HFFc6 (cell line): ENCODE data around the gene TRIM31. TPM values are rescaled to one million over a fixed set of nuclear protein-coding genes. Genes with fewer than 3 reads are reported as not detected.
A peak's percentile ranks its signal among the peaks of the same experiment; 100 is the strongest.

Source experiments
- DNase-seq: peaks from one replicate; pipeline ENCODE4 v3.0.0-alpha.2; 2018
- H3K27ac Mint-ChIP-seq: 2 replicates; pipeline ENCODE4 v1.8.0; 2020; ENCODE audit warnings: mild to moderate bottlenecking, mixed read lengths
- H3K27me3 Mint-ChIP-seq: 2 replicates; pipeline ENCODE4 v1.8.0; 2021; ENCODE audit warnings: mild to moderate bottlenecking, moderate library complexity, mixed read lengths; ENCODE audit not compliant: insufficient read depth
- H3K36me3 Mint-ChIP-seq: 2 replicates; pipeline ENCODE4 v1.8.0; 2021; ENCODE audit warnings: low read depth, mixed read lengths
- H3K4me1 Mint-ChIP-seq: 2 replicates; pipeline ENCODE4 v1.8.0; 2020; ENCODE audit warnings: low read depth, mixed read lengths
- H3K4me3 Mint-ChIP-seq: 2 replicates; pipeline ENCODE4 v1.8.0; 2020; ENCODE audit warnings: mild to moderate bottlenecking, moderate library complexity, mixed read lengths
- H3K9me3 Mint-ChIP-seq: 2 replicates; pipeline ENCODE4 v1.8.0; 2020; ENCODE audit warnings: mild to moderate bottlenecking, mixed read lengths
- CTCF ChIP-seq: fragments of 200-600 bp; sonication (generic); IDR thresholded peaks from 2 replicates; pipeline ENCODE4 v1.5.0; 2021; ENCODE audit warnings: antibody characterized with exemption, mild to moderate bottlenecking
- total RNA-seq, 6 experiments: library from RNA; stranded (reverse); fragmentation: NEBNext Ultra II Directional; extraction: Animal tissue kit (Norgen Biotek cat#: 25700); gene quantifications; 2 replicates in 1 of 6; 3 replicates in 5 of 6; pipeline ENCODE4 v1.2.3, GENCODE V29; 2021

Gene TRIM31
- total RNA-seq, 6 experiments from 2014 or later = not detected

GRCh38 chr6:30100585-30101443 lies 12.1 kb downstream of the TRIM31 start:
- H3K4me1 Mint-ChIP-seq = peaks cover 40% of the 10 kb centered on the region
- no peaks in the 10 kb centered on the region for H3K9me3 Mint-ChIP-seq
- no peaks in the 10 kb centered on the region for H3K36me3 Mint-ChIP-seq
- no peak for DNase-seq
- peak overlapping the region; percentile 90 for H3K4me3 Mint-ChIP-seq
- TF ChIP-seq CTCF = peak; percentile 16; the same call in 1 of the 2 replicates
- H3K27ac Mint-ChIP-seq = no peak overlapping the region; the same call in 1 of the 2 replicates
- peaks cover 33% of the 10 kb centered on the region for H3K27me3 Mint-ChIP-seq

- no peak for DNase-seq
- H3K27me3 Mint-ChIP-seq = peaks cover 36% of the 10 kb centered on the region
- peak overlapping the region; percentile 78 for H3K4me3 Mint-ChIP-seq
- no peak for TF ChIP-seq CTCF
- peaks cover 44% of the 10 kb centered on the region for H3K4me1 Mint-ChIP-seq
- no peaks in the 10 kb centered on the region for H3K9me3 Mint-ChIP-seq
- H3K36me3 Mint-ChIP-seq = no peaks in the 10 kb centered on the region
- H3K27ac Mint-ChIP-seq = no peak overlapping the region
These were observed 12.7 kb downstream of the TRIM31 start for GRCh38 chr6:30100154-30100553.

GRCh38 chr6:30097902-30098768 lies 14.8 kb downstream of the TRIM31 start:
- H3K4me1 Mint-ChIP-seq = peaks cover 35% of the 10 kb centered on the region
- DNase-seq = no peak
- peaks cover 39% of the 10 kb centered on the region for H3K27me3 Mint-ChIP-seq
- no peak overlapping the region for H3K4me3 Mint-ChIP-seq
- no peak for TF ChIP-seq CTCF
- H3K36me3 Mint-ChIP-seq = no peaks in the 10 kb centered on the region
- no peaks in the 10 kb centered on the region for H3K9me3 Mint-ChIP-seq
- no peak overlapping the region for H3K27ac Mint-ChIP-seq

GRCh38 chr6:30096829-30097228 lies 16.1 kb downstream of the TRIM31 start:
- H3K36me3 Mint-ChIP-seq = no peaks in the 10 kb centered on the region
- H3K27ac Mint-ChIP-seq = no peak overlapping the region
- no peak for DNase-seq
- no peak for TF ChIP-seq CTCF
- no peaks in the 10 kb centered on the region for H3K9me3 Mint-ChIP-seq
- H3K27me3 Mint-ChIP-seq = peaks cover 47% of the 10 kb centered on the region
- H3K4me3 Mint-ChIP-seq = no peak overlapping the region
- H3K4me1 Mint-ChIP-seq = peaks cover 31% of the 10 kb centered on the region

- Mint-ChIP-seq H3K27me3 (peaks cover 45% of the 10 kb centered on the region), H3K9me3 (no peaks in the 10 kb centered on the region; the same call in 1 of the 2 replicates), H3K27ac (no peak overlapping the region), H3K36me3 (peaks cover 6% of the 10 kb centered on the region; the same call in 1 of the 2 replicates), H3K4me3 (no peak overlapping the region), H3K4me1 (peaks cover 29% of the 10 kb centered on the region)
- DNase-seq = no peak
- no peak for TF ChIP-seq CTCF
These were observed 18.8 kb downstream of the TRIM31 start for GRCh38 chr6:30093951-30094661.
